SH-SY5Y (cell line): ENCODE data around the gene PRPF18.

Experiments
- GATA2 ChIP-seq: IDR thresholded peaks from 2 replicates; pipeline ENCODE4 v1.6.1; 2011; ENCODE audit warnings: mild to moderate bottlenecking, low read depth, low read length
- GATA3 ChIP-seq: IDR thresholded peaks from 2 replicates; pipeline ENCODE4 v1.6.1; 2011; ENCODE audit warnings: low read depth, mild to moderate bottlenecking, low read length, moderate library complexity

Gene PRPF18

GRCh38 chr10:13661256-13661655, 74.5 kb downstream of the PRPF18 start:
- TF ChIP-seq GATA2: no peak
- no peak for TF ChIP-seq GATA3

- TF ChIP-seq GATA2 (no peak), GATA3 (no peak)
Observed at GRCh38 chr10:13665516-13666262, 78.9 kb downstream of the PRPF18 start.

- TF ChIP-seq GATA3: no peak
- TF ChIP-seq GATA2: no peak
Observed at GRCh38 chr10:13668126-13668525, 81.4 kb downstream of the PRPF18 start.

DNA sequence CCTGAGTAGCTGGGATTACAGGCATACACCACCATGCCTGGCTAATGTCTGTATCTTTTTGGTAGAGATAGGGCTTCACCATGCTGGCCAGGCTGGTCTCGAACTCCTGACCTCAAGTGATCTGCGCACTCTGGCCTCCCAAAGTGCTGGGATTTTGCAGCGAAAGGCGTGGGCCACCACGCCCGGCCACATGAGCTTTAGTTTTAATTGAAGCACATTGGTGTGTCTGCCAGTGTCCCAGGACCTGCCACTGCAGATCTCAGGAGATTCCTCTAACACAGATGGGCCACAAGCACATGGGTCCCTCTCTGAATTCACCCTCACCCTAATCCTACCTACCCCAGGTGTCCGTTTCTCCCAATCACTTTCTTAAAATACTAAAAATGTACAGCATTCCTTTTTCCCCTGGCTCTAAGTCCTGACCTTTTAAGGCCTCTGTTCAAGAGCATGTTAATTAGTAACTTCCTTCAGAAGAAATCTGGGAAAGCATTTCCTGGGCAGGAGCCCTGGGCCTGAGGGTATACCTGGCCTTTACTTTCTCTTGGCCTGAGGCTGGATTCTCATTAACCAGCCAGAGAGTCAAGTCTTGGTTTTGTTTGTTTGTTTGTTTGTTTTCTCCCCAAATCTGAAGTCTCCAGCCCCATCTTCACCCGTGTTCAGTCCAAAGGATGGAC, 82.6 kb downstream of the PRPF18 start:
- TF ChIP-seq GATA3 (no peak), GATA2 (no peak)

GRCh38 chr10:13669901-13670300, 83.1 kb downstream of the PRPF18 start:
- no peak for TF ChIP-seq GATA3
- TF ChIP-seq GATA2: no peak

- TF ChIP-seq GATA3 (no peak), GATA2 (no peak)
Observed at GRCh38 chr10:13670311-13670710, 83.5 kb downstream of the PRPF18 start.

DNA sequence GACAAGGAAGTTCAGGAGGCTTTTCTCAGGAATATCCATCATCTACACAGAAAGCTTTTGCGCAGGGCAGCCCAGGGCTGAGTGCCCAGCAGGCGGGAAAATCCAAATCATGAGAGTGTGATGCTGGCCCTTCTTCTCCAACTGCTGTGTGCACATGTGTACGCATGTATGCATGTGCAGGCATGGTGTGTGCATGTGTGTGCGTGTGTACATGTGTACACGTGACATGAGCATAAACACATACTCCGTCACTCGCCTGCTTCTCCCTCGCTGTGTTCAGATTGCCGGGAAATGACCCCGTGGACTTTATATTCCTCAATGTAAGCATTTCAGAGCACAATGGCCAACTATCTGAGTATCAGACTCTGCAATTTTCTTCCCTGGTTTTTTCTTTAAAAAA, 85.1 kb downstream of the PRPF18 start:
- TF ChIP-seq GATA2 (no peak), GATA3 (no peak)

- TF ChIP-seq GATA3 (no peak), GATA2 (no peak)
Observed at GRCh38 chr10:13672548-13672947, 85.8 kb downstream of the PRPF18 start.

GRCh38 chr10:13673156-13673555, 86.4 kb downstream of the PRPF18 start:
- no peak for TF ChIP-seq GATA2
- no peak for TF ChIP-seq GATA3

DNA sequence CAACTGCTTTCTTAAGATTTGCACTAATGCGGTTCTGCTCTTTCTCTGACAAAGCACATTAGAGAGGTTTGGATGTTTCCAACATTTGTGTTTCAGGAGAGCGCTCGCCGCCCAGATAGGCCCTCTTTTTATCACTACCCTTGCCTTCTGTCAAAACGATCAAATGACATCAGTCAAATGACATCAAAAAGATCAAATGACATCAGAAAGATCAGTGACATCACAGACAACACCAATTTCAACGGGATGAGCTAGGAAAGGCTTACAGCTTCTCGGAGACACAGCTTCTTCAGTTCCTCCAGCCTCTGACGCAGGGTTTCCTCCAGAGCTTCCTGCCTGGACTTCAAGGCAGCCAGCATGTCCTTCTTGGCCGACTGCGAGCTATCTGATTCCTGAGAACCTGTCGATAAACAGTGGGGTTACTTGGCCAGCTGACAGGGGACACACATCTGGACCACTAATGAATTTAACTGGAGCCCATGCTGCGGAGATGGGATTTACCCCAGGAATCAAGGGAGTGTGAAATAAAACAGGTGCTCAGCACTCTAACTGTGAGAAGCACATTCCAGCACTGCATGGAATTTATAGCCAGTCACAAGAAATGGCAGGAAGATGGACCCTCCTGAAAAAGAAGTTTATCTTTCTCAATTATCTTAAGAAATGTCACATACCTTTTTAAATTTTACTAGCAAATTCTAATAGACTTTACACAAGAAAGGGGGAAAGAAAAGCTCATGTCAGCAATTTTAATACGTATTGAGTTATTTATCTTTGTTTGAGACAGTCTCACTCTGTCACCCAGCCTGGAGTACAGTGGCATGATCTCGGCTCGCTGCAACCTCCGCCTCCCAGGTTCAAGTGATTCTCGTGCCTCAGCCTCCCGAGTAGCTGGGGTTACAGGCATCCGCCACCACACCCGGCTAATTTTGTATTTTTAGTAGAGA, 88.2 kb downstream of the PRPF18 start:
- no peak for TF ChIP-seq GATA2
- no peak for TF ChIP-seq GATA3

- TF ChIP-seq GATA3: no peak
Observed at GRCh38 chr10:13678101-13678843, 91.5 kb downstream of the PRPF18 start.
